Uterus (tissue), 2 donors: ENCODE measurements around the gene SLC22A5.

ENCODE experiments used
- POLR2A ChIP-seq, 2 donors: fragments of 450-650 bp; IDR thresholded peaks; one replicate each; pipeline ENCODE4 v1.6.1; 2016; ENCODE audit warnings: antibody characterized with exemption in 2 of 2, mild to moderate bottlenecking in 1 of 2, moderate library complexity in 1 of 2
- TF ChIP-seq, protein P1 (sequence below), 4 experiments: fragments of 200-600 bp in 2 of 4; fragments of 450-650 bp in 2 of 4; sonication (generic) in 2 of 4; IDR thresholded peaks; one replicate each; pipeline ENCODE4 v1.5.1; 2016 to 2019; ENCODE audit warnings: antibody characterized with exemption in 4 of 4, mild to moderate bottlenecking in 2 of 4, moderate library complexity in 1 of 4

GRCh38 chr5:132435447-132435846, 65.9 kb downstream of the SLC22A5 start:
- TF ChIP-seq, protein P1, sequence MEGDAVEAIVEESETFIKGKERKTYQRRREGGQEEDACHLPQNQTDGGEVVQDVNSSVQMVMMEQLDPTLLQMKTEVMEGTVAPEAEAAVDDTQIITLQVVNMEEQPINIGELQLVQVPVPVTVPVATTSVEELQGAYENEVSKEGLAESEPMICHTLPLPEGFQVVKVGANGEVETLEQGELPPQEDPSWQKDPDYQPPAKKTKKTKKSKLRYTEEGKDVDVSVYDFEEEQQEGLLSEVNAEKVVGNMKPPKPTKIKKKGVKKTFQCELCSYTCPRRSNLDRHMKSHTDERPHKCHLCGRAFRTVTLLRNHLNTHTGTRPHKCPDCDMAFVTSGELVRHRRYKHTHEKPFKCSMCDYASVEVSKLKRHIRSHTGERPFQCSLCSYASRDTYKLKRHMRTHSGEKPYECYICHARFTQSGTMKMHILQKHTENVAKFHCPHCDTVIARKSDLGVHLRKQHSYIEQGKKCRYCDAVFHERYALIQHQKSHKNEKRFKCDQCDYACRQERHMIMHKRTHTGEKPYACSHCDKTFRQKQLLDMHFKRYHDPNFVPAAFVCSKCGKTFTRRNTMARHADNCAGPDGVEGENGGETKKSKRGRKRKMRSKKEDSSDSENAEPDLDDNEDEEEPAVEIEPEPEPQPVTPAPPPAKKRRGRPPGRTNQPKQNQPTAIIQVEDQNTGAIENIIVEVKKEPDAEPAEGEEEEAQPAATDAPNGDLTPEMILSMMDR (IDR thresholded peaks at IDR 0.05), result no peak
- TF ChIP-seq POLR2A (IDR thresholded peaks at IDR 0.05), result no peak
